ENCODE measurements around the gene AMPH.

- TF ChIP-seq CTCF (IDR thresholded peaks at IDR 0.05) (no peak), POLR2A (IDR thresholded peaks at IDR 0.05) (no peak)
Measured at GRCh38 chr7:38568497-38568896, 62.7 kb downstream of the AMPH start.
